Epidermal melanocyte (primary cell): ENCODE measurements around the gene FGGY.
A peak's percentile ranks its signal among the peaks of the same experiment; 100 is the strongest.

Experiments used
- DNase-seq: peaks from one replicate; pipeline ENCODE4 v3.0.0; 2011; ENCODE audit warnings: low spot score; ENCODE audit not compliant: insufficient read length

FGGY gene

DNA sequence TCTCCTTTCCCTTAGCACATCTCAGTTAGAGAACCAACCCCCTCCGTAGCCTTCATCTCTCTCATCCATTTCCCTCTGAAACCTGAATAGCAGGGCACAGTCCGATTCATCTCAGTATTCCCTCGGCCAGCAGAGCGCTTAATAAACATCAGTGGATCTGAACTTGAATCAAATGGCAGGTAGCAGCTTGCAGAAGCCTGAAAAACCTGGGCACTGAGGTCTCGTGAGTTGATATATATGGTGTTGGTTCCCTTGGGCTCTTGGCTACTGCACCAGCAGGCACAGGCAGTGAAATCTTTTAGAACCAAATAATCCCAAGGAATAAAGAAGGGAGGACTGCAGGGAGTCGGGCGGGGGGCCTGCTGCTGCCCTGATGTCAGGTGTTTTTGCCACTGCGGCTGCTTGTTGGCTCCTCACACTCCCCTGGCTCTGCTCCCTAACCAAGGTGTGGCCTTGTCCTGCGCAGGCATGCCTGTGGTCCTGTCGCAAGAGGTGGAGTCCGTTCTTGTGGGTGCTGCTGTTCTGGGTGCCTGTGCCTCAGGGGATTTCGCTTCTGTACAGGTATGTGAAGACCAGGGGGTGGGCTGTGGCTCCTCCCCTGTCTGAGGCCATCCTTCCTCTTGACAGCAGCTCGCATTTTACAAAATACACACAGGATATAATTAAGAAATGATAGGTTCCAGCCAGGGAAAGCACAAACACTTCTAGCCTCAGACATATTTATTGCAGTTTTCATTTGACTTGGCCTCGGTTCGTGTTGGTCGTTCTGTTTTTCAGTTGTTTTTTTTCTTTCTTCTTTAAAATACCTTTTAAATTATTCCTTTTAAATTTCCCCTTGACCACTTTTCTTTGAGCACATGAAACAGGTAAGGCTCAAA is 376.9 kb downstream of the FGGY start:
- DNase-seq: no peak

DNA sequence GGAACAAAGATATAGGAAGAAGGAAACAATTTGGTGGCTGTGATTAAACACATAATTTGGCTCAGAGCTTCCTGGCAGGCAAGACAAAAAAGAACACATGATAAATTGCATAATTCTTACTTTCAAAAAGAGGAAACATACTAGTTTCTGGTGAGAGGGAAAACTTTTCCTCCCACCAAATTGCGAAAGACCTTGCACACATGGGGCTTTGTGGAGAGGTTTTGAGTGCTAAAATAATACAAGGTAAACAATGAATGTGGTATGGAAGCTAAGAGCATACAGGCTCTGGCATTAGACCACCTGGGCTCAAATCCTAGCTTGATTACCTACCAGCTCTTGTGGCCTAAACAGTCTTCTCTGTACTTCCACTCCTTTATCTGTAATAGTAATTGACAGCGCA is 377.7 kb downstream of the FGGY start:
- DNase-seq: no peak

DNA sequence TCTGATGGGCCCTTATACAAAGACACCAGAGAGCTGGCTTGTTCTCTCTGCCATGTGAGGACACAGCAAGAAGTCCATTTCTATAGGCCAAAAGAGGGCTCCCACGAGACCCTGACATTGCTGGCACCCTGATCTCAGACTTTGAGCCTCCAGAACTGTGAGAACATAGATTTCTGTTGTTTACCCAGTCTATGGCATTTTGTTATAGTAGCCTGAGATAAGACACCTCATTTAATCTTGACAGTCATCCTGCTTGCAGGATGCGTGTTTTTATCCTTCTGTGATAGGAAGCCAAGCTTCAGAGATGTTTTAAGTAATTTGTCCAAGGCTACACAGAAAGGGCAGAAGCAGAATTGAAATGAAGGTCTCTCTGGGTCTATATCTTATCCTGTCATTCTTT is 379.0 kb downstream of the FGGY start:
- no peak for DNase-seq

DNA sequence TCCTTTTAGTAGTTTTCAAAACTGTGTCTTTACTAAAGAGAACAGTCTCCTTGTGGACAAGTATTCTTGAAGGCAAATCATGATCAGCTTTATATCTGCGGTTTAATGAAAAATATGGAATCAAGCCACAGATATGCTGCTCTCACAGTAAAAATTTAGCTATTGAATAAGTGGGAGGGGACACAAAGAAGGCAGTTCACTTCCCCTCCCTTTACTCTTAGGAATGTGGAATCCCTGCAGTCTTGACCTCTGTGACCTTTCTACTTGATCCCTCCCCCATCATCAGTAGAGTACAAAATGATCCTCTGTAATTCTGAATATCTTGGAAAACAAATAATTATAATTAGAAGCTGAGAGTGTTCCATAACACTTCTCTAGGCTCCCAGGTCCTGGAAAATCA is 381.1 kb downstream of the FGGY start:
- no peak for DNase-seq

DNA sequence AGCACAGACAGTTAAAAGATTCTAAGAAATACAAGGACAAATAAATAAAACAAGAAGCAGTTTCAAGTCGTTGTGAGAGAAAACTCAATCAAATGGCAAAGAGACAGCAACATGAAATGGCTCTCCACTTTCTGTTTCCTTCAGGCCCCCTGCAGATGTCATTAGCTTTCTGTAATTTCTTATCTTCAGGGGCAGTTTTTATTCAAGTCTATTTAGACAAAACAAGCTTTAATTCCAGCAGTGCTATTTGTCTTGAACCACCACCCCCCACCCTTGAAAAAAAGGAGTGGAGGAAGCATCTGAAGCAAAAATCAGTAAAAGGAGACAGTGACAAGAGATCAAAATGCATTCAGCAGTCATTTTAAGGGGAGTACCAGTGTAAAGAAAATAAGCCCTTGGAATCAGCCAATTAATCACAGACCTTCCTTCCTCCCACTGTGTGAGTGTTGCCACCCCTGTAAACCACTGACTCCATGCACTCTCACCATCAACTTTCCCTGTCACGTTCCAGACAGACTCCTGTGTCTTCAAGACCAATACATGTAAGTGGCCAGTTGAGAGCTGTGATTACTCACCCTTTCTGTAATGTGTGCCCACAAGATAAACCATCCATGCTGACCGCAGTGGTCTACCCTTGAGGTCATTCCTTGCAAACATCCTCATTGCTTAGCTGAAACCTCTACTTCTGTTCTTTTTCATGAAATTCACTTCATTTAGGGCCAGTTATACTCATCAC is 381.8 kb downstream of the FGGY start:
- DNase-seq: no peak

DNA sequence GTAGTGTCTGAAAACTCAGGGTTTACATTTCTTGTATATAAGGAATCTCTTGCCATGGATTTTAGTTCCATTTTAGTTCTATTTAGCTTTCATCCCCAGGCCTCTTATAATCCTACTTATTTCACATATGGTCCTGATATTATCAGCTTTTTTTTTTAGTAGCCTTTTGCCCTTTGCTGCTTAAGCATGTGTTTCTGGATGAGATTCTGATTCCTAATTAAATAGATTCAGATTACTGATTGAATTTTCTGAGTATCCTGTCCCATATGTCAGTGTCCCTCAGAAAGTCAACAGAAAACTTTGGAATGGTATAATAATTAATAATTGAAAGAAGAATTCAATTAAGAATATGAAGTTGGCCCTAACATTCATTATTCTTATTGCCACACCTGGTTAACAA is 383.1 kb downstream of the FGGY start:
- no peak for DNase-seq

DNA sequence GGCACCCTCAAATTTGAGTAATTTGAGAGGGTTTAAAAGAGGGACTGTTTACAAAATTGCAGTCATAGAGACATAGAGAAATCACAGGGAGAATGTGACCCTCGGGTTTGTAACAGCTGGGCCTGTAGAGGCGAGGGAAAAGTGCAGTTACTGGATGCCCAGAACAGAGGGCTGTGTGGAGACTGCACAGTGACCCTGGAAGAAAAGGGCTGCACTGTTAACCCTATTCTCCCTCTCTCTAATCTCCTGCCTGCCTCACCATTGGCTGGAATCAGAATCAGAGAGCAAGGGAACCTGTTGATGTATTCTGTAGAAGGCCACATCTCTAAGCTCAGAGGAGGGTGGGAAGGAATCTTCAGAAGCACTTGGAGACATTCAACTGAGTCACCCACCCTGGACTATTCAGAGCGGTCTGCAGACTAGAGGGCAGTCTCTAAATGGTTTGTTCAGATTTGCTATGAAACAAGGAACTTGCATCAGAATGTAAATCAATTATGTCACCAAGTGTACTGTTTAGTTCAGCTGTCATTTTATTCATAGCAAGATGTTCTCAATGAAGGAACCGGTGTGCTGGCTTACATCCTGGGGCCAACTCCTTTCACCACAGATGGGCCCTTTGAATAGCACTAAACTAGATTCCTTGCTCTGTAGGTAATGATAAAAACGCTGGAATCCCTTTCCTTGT is 385.6 kb downstream of the FGGY start:
- DNase-seq: no peak

DNA sequence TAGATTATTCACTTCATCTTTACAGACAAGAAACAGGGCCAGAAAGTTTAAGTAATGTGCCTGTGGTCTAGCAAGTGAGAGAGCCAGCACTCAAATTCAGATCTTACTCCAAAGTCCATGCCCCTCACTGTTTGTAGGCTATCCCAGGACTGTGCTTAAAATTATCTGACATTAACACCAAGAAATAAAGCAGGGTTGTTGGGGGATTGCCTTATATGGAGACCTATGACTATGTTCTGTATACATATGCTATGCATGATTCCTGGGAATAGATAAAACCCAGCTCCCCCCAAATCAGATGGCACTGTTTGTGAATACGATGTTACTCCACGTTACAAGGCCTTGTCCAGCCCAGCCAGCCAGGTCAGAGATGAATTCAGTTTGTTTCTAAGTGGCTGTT is 386.3 kb downstream of the FGGY start:
- no peak for DNase-seq

DNA sequence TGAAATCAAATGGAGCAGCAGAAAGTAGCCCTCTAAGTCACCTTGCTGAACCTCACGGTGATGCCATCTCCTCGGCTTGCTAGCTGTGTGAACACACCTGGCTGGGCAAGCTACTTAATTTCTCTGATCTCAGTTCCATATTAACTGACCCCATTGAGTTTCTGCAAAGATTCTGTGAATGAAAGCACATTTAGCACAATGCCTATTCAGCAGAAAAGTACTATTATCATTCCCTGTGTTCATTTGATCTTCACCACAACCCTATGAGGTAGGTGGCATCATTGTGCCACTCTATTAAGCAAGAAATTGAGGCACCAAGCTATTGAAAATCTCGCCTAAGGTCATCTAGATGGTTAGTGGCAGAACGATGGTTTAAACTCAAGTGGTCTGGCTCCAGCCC is 387.8 kb downstream of the FGGY start:
- DNase-seq: no peak

DNA sequence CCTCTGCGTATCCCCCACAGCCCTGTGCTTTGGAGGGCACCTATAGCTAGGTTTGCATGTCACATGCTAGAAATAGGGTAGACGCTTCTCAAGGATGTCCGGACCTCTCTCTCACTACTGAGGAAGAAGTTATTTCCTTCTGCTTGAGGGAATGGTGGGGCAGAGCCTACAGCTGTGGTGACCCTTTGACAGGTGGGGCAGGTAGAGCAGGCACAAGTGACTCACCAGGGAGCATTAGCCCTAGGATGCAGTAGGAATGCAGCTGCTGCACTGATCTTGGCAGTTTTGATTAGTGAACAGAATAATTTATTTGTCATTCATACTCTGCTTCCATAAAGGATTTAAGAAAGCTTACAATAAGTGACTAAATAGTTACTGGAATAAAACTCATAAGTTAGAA is 388.2 kb downstream of the FGGY start:
- no peak for DNase-seq

DNA sequence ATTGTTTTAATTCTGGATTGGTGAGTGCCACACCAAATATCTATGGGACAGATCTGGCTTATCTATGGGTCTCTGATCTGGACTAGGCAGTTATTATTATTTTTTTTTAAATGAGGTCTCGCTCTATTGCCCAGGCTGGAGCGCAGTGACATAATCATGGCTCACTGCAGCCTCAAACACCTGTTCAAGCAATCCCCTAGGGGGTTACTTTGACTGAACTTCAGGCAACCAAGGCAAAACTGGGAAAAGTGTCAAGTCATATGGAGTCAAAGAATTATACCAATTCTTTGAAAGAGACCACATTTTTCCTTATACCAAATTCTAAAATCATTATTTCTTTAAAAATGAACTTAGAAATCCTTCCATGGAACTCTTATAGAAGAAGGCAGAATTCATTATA is 388.8 kb downstream of the FGGY start:
- no peak for DNase-seq

DNA sequence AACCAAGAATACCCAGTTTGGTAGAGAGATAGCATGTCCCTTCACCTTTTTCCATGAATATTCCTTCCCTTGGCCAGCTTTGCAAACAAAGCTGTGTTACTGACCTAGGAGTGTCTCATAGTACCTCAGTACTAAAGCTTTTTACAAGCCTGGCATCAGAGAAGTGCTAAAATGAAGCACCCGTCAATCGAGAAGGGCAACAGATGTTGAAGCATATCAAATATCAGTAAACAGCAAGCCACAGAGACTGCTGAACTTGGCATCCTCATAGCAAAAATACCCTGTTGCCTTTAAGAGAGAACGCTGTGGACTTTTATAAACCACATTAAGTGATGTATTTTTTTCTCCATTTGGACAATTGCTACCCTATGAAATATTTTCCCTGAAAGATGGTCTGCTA is 389.3 kb downstream of the FGGY start:
- DNase-seq: no peak

DNA sequence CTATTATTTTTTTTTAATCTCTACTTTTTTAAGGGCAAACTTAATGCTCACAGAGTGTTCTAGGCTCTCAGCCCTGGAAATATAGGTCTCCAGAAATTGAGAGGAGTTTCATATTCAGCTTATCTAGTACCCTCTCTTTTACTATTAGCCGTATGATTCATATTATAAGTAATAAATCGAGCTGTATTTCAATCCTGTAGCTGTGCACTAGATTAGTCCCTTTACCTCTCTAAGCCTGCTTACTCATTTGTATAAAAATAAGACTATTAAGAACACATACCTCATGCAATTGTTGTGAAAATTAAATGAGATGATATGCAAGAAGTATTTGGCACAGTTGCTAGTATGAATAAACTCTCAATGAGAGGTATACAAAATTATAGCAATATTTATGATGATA is 389.7 kb downstream of the FGGY start:
- no peak for DNase-seq

DNA sequence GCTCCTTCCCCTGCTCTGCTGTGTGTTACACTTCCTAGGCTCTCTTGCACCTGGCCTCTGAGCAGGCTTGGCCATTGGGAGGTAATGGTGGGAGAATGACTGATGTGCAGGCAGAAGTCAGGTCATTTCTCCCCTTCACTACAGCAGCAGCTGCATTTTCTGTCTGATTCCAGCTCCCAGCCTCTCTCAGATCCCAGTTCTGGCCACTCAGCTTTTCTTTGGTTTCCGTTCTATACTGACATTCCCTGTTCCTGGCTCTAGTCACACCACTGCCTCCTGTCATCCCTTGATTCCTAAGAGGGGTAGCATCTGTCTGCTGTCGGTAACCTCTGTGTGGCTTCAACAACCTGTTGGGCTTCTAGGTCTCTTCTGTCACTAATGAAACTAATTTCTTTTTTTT is 390.2 kb downstream of the FGGY start:
- DNase-seq: no peak

DNA sequence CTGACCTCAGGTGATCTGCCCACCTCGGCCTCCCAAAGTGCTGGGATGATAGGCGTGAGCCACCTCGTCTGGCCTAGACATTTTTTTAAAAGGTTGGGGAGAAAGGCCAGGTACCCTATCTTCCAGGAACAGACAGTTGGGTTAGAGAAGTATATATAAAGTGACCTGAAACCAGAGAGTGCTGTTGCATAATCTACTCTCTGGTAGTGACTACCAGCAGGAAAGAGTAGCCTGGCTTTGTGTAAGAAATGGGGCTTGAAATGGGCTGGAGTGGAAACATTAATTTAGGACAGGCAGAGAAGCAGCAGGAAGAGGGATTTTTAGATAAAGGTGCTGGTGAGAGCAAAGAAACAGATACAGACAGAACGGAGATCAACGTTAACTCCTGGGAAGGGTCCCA is 392.1 kb downstream of the FGGY start:
- DNase-seq: no peak

DNA sequence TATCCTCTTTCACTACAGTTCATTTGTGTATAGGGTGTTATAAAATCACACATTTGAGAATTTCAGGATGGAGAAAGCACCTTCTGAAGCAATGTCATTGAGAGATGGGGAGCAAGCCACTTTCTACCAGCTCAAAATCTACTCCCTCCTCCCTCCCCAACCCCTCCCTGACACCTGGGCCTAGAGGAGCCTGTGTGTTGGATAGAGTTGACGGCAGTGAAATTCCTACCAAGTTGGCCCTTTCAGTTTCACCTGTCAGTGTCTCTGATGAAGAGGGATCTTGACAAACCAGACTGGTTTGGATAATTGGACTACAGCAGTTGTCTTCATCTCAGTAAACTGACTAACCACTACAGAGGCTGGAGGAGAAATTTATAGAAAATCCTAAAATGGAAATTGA is 392.8 kb downstream of the FGGY start:
- DNase-seq: no peak

DNA sequence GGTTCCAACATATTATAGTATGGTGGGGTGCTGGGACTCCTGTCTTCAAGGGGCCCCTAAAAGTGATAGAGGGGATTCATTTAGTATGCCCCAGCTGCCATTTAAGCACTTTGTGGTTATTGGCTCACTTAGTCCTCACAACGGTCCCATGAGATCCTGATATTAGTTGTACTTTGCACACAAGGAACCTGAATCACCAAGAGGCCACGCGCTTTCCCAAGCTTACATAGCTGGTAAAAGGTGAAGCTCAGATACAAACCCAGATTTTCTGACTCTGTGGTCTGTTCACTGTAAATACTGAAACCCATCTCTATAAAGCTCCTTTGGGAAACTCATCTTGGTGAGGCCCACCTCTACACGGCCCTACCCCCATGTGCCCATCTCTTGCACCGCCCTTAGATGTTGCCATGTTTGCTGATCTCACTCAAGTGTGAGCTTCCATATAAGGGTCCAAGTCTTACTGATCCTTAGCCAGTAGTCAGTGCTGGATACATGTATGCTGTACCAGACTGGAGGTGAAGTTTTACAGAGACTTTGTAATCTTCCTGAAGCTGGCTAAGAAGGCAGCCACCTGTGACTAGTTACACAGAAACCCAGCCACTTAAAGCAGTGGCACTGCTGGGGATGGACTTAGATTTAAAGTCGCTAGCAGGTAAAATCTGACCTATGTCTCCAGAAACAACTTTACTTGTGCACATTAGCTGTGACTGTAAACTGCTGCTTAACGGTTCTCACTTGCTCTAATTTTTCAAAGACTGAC is 393.5 kb downstream of the FGGY start:
- no peak for DNase-seq

DNA sequence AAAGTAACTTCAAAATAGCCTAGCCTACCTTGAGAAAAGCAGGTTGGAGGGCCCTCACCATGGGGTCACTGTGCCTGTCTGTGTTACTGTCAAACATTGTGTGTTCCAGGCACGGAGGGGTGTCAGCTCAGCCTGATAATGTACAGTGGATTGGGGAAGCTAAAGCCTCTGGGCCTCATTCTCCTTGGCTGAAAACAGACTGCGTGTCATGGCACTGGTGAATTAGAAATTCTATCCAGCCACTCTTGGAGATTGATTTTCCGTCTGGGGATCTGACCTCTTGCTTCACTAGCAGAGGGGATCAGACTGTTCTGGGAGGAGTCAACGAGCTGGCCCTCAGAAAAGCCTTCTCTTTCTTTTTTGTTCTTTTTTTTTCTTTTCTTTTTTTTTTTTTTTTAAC is 394.4 kb downstream of the FGGY start:
- no peak for DNase-seq

DNA sequence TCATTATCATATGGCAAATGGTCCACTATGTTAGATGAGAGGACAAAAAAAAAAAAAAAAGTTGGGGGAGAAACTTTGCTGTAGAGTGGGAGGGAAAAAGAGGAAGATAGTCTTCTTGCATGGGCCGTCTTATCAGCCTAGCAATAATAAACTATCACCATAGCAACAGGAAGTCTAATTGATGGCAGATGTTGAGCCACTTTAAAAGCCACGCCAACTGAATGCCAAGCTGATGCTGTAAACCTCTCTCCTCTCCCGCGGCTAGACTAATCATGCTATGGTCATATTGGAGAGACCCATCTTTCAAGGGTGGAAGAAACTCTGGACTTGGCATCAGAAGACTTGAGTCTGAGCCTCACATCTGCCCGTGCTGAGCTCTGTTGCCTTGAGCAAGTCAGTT is 395.7 kb downstream of the FGGY start:
- peak; percentile 24 for DNase-seq

DNA sequence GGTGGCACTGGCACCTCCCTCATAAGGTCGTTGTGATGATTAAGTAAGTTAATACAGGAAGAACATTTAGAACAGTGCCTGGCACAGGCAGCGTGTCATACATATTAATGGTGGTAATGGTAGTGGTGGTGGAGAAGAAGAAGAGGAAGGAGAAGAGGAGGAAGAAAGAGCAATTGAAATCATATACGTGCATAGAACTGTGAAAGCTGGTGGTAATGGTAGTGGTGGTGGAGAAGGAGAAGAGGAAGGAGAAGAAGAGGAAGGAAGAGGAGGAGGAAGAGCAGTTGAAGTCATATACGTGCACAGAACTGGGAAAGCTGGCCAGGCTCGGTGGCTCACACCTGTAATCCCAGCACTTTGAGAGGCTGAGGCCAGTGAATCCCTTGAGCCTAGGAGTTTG is 396.5 kb downstream of the FGGY start:
- no peak for DNase-seq

DNA sequence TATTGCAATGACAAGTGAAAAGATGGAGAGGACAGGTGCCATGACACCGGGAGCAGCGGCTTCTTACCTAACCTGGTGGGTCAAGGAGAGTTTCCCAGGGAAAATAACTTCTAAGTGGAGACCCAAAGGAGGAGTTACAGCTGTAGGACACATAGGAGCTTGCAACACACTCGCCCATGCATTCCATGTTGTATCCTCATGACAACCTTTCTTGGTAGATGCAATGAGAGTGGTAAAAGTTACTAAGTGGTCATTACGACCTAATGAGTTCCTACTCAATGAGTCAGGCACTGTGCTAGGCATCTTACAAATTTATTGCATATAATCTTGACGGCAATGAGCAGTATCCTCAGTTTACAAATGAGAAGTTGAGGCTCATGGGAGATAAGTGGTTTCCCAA is 398.4 kb downstream of the FGGY start:
- DNase-seq: no peak
